GM04504 (cell line): ENCODE data around the gene TMED3.

Source experiments
- DNase-seq: peaks from one replicate; pipeline ENCODE4 v3.0.0-alpha.2; 2012; ENCODE audit warnings: low read depth

TMED3 gene

GRCh38 chr15:79310985-79311900 is at the start of gene TMED3:
Gene TMED3 (plus strand): TSS chr15:79311112. CDS start chr15:79311250, 138 bp downstream.
- DNase-seq: peak; percentile 74

- no peak for DNase-seq
Observed at GRCh38 chr15:79261836-79262235, 49.1 kb upstream of the TMED3 start.

GRCh38 chr15:79265167-79265566 is 45.7 kb upstream of the TMED3 start:
- DNase-seq: no peak

GRCh38 chr15:79265987-79266579 is 44.8 kb upstream of the TMED3 start:
- no peak for DNase-seq

GRCh38 chr15:79282371-79283251 is 28.3 kb upstream of the TMED3 start, which contains the start of gene ANKRD34C:
Gene ANKRD34C (plus strand): TSS chr15:79282722. CDS start chr15:79293285, 10,563 bp downstream.
- DNase-seq: no peak

- DNase-seq: peak; percentile 12
Observed at GRCh38 chr15:79283252-79284048, 27.5 kb upstream of the TMED3 start.

GRCh38 chr15:79290642-79291275 is 20.2 kb upstream of the TMED3 start:
- no peak for DNase-seq

GRCh38 chr15:79292011-79292410 is 18.9 kb upstream of the TMED3 start:
- DNase-seq: no peak

- DNase-seq: no peak
Observed at GRCh38 chr15:79294075-79294474, 16.8 kb upstream of the TMED3 start.

- no peak for DNase-seq
Observed at GRCh38 chr15:79296583-79296982, 14.3 kb upstream of the TMED3 start.

GRCh38 chr15:79299126-79299840 is 11.6 kb upstream of the TMED3 start:
- no peak for DNase-seq

- DNase-seq: no peak
Observed at GRCh38 chr15:79299841-79300235, 11.1 kb upstream of the TMED3 start.

- DNase-seq: no peak
Observed at GRCh38 chr15:79307251-79307650, 3.7 kb upstream of the TMED3 start.

GRCh38 chr15:79308874-79309273 is 2.0 kb upstream of the TMED3 start:
- DNase-seq: no peak

GRCh38 chr15:79310612-79310984 is 314 bp upstream of the TMED3 start:
- no peak for DNase-seq

GRCh38 chr15:79311901-79312553 is 1.1 kb downstream of the TMED3 start:
- DNase-seq: no peak

GRCh38 chr15:79314186-79314585 is 3.3 kb downstream of the TMED3 start:
- DNase-seq: no peak

GRCh38 chr15:79314811-79315210 is 3.9 kb downstream of the TMED3 start:
- no peak for DNase-seq

- no peak for DNase-seq
Observed at GRCh38 chr15:79315623-79316328, 4.9 kb downstream of the TMED3 start.
